Type B pancreatic cell (in vitro differentiated cells): ENCODE results near the gene PYGO2. TPM values are rescaled to one million over a fixed set of nuclear protein-coding genes. Genes with fewer than 3 reads are reported as not detected.
A peak's percentile ranks its signal among the peaks of the same experiment; 100 is the strongest.

Source experiments
- DNase-seq: peaks from one replicate; pipeline ENCODE4 v3.0.0; 2021; ENCODE audit warnings: mixed read lengths; ENCODE audit not compliant: unreplicated experiment; ENCODE audit errors: extremely low spot score
- H3K27ac Mint-ChIP-seq: 2 replicates; pipeline ENCODE4 v1.8.0; 2021; ENCODE audit warnings: mild to moderate bottlenecking, mixed read lengths
- H3K27me3 Mint-ChIP-seq: 2 replicates; pipeline ENCODE4 v1.8.0; 2021; ENCODE audit warnings: mixed read lengths
- H3K36me3 Mint-ChIP-seq: 2 replicates; pipeline ENCODE4 v1.8.0; 2021; ENCODE audit warnings: mixed read lengths
- H3K4me1 Mint-ChIP-seq: one replicate; pipeline ENCODE4 v1.8.0; 2021; ENCODE audit warnings: mixed read lengths; ENCODE audit not compliant: unreplicated experiment
- H3K4me3 Mint-ChIP-seq: 2 replicates; pipeline ENCODE4 v1.8.0; 2021; ENCODE audit warnings: mild to moderate bottlenecking, mixed read lengths
- H3K9me3 Mint-ChIP-seq: 2 replicates; pipeline ENCODE4 v1.8.0; 2021; ENCODE audit warnings: mixed read lengths
- CTCF ChIP-seq: fragments of 200-600 bp; sonication (generic); conservative IDR thresholded peaks from 2 replicates; pipeline ENCODE4 v1.5.0; 2021; ENCODE audit warnings: antibody characterized with exemption, mild to moderate bottlenecking
- total RNA-seq: library from RNA; stranded (reverse); gene quantifications from 2 replicates; pipeline ENCODE4 v1.2.1, GENCODE V29; 2021; ENCODE audit warnings: low replicate concordance

The PYGO2 gene
- total RNA-seq, 1 donor from 2014 or later = 49.0 TPM

- peaks cover 3% of the 10 kb centered on the region for H3K36me3 Mint-ChIP-seq
Measured at GRCh38 chr1:154957091-154957657, 4.4 kb downstream of the PYGO2 start.

GRCh38 chr1:154956544-154956941 is 5.0 kb downstream of the PYGO2 start:
- H3K27me3 Mint-ChIP-seq = no peaks in the 10 kb centered on the region
- peak overlapping the region; percentile 99 for H3K4me3 Mint-ChIP-seq
- no peaks in the 10 kb centered on the region for H3K9me3 Mint-ChIP-seq
- TF ChIP-seq CTCF = no peak
- H3K36me3 Mint-ChIP-seq = peaks cover 3% of the 10 kb centered on the region
- no peak for DNase-seq
- H3K27ac Mint-ChIP-seq = peak overlapping the region; percentile 97
- H3K4me1 Mint-ChIP-seq = peaks cover 61% of the 10 kb centered on the region

More at GRCh38 chr1:154957091-154957657, 4.4 kb downstream of the PYGO2 start:
- peak overlapping the region; percentile 99 for H3K4me3 Mint-ChIP-seq
- no peaks in the 10 kb centered on the region for H3K27me3 Mint-ChIP-seq
- H3K27ac Mint-ChIP-seq = peak overlapping the region; percentile 97
- no peak for DNase-seq
- no peaks in the 10 kb centered on the region for H3K9me3 Mint-ChIP-seq
- no peak for TF ChIP-seq CTCF
- H3K4me1 Mint-ChIP-seq = peaks cover 62% of the 10 kb centered on the region

- H3K27me3 Mint-ChIP-seq = no peaks in the 10 kb centered on the region
- peak; percentile 33 for TF ChIP-seq CTCF
- peaks cover 3% of the 10 kb centered on the region for H3K36me3 Mint-ChIP-seq
- peak within 1 kb of the TSS; percentile 99 for H3K4me3 Mint-ChIP-seq
- no peak for DNase-seq
- peak within 1 kb of the TSS; percentile 97 for H3K27ac Mint-ChIP-seq
- no peaks in the 10 kb centered on the region for H3K9me3 Mint-ChIP-seq
- peaks cover 59% of the 10 kb centered on the region for H3K4me1 Mint-ChIP-seq
Measured at GRCh38 chr1:154955718-154956543, 5.7 kb downstream of the PYGO2 start, which contains the start of gene PBXIP1. PBXIP1 (minus strand) TSS chr1:154956099; CDS start chr1:154953721, 2,378 bp downstream.

- no peak for DNase-seq
- no peak for TF ChIP-seq CTCF
- Mint-ChIP-seq H3K9me3 (no peaks in the 10 kb centered on the region), H3K27me3 (no peaks in the 10 kb centered on the region), H3K4me1 (peaks cover 53% of the 10 kb centered on the region), H3K36me3 (peaks cover 6% of the 10 kb centered on the region), H3K27ac (peak overlapping the region; percentile 97), H3K4me3 (peak overlapping the region; percentile 99)
Measured at GRCh38 chr1:154955039-154955717, 6.4 kb downstream of the PYGO2 start.

- no peaks in the 10 kb centered on the region for H3K9me3 Mint-ChIP-seq
- peak overlapping the region; percentile 99 for H3K4me3 Mint-ChIP-seq
- peaks cover 6% of the 10 kb centered on the region for H3K36me3 Mint-ChIP-seq
- peak overlapping the region; percentile 97 for H3K27ac Mint-ChIP-seq
- no peak for TF ChIP-seq CTCF
- no peak for DNase-seq
- no peaks in the 10 kb centered on the region for H3K27me3 Mint-ChIP-seq
- peaks cover 53% of the 10 kb centered on the region for H3K4me1 Mint-ChIP-seq
Measured at GRCh38 chr1:154954541-154954940, 7.0 kb downstream of the PYGO2 start.
